Mesothelial cell of epicardium (in vitro differentiated cells): Measurements from ENCODE around the gene SLC25A12. TPM values are rescaled to one million over a fixed set of nuclear protein-coding genes. Genes with fewer than 3 reads are reported as not detected.

Experiments
- DNase-seq, 2 experiments: peaks; one replicate each; pipeline ENCODE4 v3.0.0; 2021; ENCODE audit warnings: low spot score in 2 of 2; ENCODE audit not compliant: unreplicated experiment in 2 of 2
- H3K27ac Mint-ChIP-seq: 2 replicates; pipeline ENCODE4 v1.8.0; 2021; ENCODE audit warnings: mixed read lengths
- H3K27me3 Mint-ChIP-seq: 2 replicates; pipeline ENCODE4 v1.8.0; 2021; ENCODE audit warnings: low read depth, mixed read lengths
- H3K36me3 Mint-ChIP-seq: 2 replicates; pipeline ENCODE4 v1.8.0; 2021; ENCODE audit warnings: mixed read lengths
- H3K4me1 Mint-ChIP-seq: 2 replicates; pipeline ENCODE4 v1.8.0; 2021; ENCODE audit warnings: mixed read lengths
- H3K4me3 Mint-ChIP-seq: 2 replicates; pipeline ENCODE4 v1.8.0; 2021; ENCODE audit warnings: mild to moderate bottlenecking, moderate library complexity, mixed read lengths
- H3K9me3 Mint-ChIP-seq: 2 replicates; pipeline ENCODE4 v1.8.0; 2021; ENCODE audit warnings: mixed read lengths
- total RNA-seq: library from RNA; stranded (reverse); gene quantifications from 3 replicates; pipeline ENCODE4 v1.2.1, GENCODE V29; 2021
- TF ChIP-seq, protein P1 (sequence below): fragments of 200-600 bp; sonication (generic); IDR thresholded peaks from one replicate; pipeline ENCODE4 v1.5.0; 2021; ENCODE audit warnings: antibody characterized with exemption; ENCODE audit not compliant: unreplicated experiment

SLC25A12 gene, protein sequence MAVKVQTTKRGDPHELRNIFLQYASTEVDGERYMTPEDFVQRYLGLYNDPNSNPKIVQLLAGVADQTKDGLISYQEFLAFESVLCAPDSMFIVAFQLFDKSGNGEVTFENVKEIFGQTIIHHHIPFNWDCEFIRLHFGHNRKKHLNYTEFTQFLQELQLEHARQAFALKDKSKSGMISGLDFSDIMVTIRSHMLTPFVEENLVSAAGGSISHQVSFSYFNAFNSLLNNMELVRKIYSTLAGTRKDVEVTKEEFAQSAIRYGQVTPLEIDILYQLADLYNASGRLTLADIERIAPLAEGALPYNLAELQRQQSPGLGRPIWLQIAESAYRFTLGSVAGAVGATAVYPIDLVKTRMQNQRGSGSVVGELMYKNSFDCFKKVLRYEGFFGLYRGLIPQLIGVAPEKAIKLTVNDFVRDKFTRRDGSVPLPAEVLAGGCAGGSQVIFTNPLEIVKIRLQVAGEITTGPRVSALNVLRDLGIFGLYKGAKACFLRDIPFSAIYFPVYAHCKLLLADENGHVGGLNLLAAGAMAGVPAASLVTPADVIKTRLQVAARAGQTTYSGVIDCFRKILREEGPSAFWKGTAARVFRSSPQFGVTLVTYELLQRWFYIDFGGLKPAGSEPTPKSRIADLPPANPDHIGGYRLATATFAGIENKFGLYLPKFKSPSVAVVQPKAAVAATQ
- 21.2 to 25.4 TPM (median 23.4 TPM) in 3 replicates for total RNA-seq

DNA sequence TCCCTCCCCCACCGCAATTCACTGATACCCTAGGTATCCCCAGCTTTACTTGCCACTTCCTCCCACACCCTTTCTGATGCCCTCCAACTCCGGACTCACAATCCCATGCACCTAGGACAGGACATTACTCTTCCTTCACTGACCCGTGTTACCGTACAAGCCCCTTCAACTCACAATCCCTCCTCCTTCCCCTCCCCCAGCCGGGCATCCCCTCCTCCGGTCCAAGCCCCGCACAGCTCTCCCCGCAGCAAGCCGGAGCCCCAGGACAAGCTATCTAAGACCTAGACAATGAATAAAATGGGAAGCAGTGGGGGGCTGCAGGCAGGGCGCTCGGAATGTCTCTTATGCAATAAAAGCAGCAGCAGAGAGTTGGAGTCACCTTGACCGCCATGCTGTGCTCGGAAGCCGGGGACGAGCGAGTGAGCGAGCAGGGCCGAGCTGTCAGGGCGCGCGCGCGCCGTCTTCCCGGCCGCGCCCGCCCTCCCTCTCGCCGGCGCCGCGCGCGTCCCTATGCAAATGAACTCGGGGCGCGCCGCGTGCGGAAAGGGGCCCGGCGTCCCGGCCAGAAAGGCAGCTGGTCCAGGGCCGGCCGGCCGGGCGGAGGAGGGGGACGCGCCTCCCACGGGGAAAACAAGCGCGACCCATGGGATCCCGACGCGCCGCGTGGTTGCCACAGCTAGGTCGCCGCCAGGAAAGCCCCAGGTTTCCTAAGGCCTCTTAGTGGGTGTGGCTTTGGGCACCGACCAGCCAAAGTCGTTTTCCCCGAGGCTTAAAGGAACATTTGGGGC lies at the start of gene SLC25A12:
Gene SLC25A12, minus strand, starts transcription at position 421 of the 788 bp plus-strand sequence. Its CDS starts 30 bp downstream, at position 391.
- no peaks in the 10 kb centered on the region for H3K9me3 Mint-ChIP-seq
- H3K4me3 Mint-ChIP-seq = peak within 1 kb of the TSS; percentile 88
- peak within 1 kb of the TSS; percentile 94 for H3K27ac Mint-ChIP-seq
- H3K27me3 Mint-ChIP-seq = no peaks in the 10 kb centered on the region
- peak; percentile 68 to 80 for DNase-seq
- TF ChIP-seq, protein P1, sequence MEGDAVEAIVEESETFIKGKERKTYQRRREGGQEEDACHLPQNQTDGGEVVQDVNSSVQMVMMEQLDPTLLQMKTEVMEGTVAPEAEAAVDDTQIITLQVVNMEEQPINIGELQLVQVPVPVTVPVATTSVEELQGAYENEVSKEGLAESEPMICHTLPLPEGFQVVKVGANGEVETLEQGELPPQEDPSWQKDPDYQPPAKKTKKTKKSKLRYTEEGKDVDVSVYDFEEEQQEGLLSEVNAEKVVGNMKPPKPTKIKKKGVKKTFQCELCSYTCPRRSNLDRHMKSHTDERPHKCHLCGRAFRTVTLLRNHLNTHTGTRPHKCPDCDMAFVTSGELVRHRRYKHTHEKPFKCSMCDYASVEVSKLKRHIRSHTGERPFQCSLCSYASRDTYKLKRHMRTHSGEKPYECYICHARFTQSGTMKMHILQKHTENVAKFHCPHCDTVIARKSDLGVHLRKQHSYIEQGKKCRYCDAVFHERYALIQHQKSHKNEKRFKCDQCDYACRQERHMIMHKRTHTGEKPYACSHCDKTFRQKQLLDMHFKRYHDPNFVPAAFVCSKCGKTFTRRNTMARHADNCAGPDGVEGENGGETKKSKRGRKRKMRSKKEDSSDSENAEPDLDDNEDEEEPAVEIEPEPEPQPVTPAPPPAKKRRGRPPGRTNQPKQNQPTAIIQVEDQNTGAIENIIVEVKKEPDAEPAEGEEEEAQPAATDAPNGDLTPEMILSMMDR = no peak
- H3K4me1 Mint-ChIP-seq = peaks cover 25% of the 10 kb centered on the region
- peaks cover 9% of the 10 kb centered on the region for H3K36me3 Mint-ChIP-seq

GRCh38 chr2:171941316-171941699 lies 47.3 kb upstream of the SLC25A12 start:
- DNase-seq = no peak
- Mint-ChIP-seq H3K4me3 (no peak overlapping the region), H3K27ac (no peak overlapping the region), H3K9me3 (peaks cover 9% of the 10 kb centered on the region), H3K36me3 (peaks cover 20% of the 10 kb centered on the region), H3K27me3 (no peaks in the 10 kb centered on the region), H3K4me1 (no peaks in the 10 kb centered on the region)
- TF ChIP-seq, protein P1 = no peak

DNA sequence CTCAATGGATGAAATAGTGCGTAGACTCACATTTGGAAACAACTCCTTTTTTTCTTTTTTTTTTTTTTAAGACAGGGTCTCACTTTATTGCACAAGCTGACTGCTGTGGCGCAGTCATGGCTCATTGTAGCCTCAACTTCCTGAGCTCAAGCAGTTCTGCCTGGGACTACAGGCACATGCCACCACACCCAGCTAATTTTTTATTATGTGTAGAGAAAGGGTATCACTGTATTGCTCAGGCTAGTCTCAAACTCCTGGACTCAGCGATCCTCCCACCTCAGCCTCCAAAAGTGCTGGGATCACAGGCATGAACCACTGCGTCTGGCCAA lies 45.7 kb upstream of the SLC25A12 start:
- H3K4me1 Mint-ChIP-seq = peaks cover 4% of the 10 kb centered on the region
- no peaks in the 10 kb centered on the region for H3K27me3 Mint-ChIP-seq

GRCh38 chr2:171939058-171939742 lies 45.2 kb upstream of the SLC25A12 start:
- TF ChIP-seq, protein P1 = no peak
- Mint-ChIP-seq H3K9me3 (peaks cover 9% of the 10 kb centered on the region), H3K4me1 (peaks cover 4% of the 10 kb centered on the region), H3K27ac (no peak overlapping the region), H3K4me3 (no peak overlapping the region), H3K27me3 (no peaks in the 10 kb centered on the region), H3K36me3 (peaks cover 23% of the 10 kb centered on the region)
- no peak for DNase-seq

More for the DNA sequence above, 45.7 kb upstream of the SLC25A12 start:
- H3K36me3 Mint-ChIP-seq = peaks cover 20% of the 10 kb centered on the region
- H3K4me3 Mint-ChIP-seq = no peak overlapping the region
- H3K9me3 Mint-ChIP-seq = peaks cover 9% of the 10 kb centered on the region
- TF ChIP-seq, protein P1 = no peak
- H3K27ac Mint-ChIP-seq = no peak overlapping the region
- DNase-seq = no peak

GRCh38 chr2:171930385-171930784 lies 36.3 kb upstream of the SLC25A12 start:
- Mint-ChIP-seq H3K36me3 (peaks cover 43% of the 10 kb centered on the region), H3K4me3 (no peak overlapping the region), H3K9me3 (peaks cover 8% of the 10 kb centered on the region), H3K4me1 (no peaks in the 10 kb centered on the region), H3K27me3 (no peaks in the 10 kb centered on the region), H3K27ac (no peak overlapping the region)
- no peak for DNase-seq
- TF ChIP-seq, protein P1 = no peak
